PC-3 (cell line): Measurements from ENCODE around the gene UMODL1. TPM values are rescaled to one million over a fixed set of nuclear protein-coding genes. Genes with fewer than 3 reads are reported as not detected.

Experiments used
- ATAC-seq: fragments of 200-7000 bp; cut with Tn5 transposase; 2 replicates; pipeline ENCODE4 v1.9.1; 2020; ENCODE audit warnings: mild to moderate bottlenecking, moderate library complexity
- BruUV-seq: library from RNA; stranded (reverse); fragments of 400-500 nt; replicated peaks from 2 replicates; lab custom pipeline; 2021; lab: Mats Ljungman, UMichigan
- CTCF ChIA-PET: fragments of 300-600 bp; sonication (Branson Sonifier 250); formaldehyde crosslinking; loops from one replicate; lab custom pipeline; 2022; ENCODE audit warnings: antibody characterized with exemption; lab: Charles Lee
- POLR2A ChIA-PET: fragments of 300-600 bp; sonication (Branson Sonifier 250); formaldehyde crosslinking; loops from one replicate; lab custom pipeline; 2022; ENCODE audit warnings: antibody characterized with exemption; ENCODE audit not compliant: unreplicated experiment; lab: Charles Lee
- DNase-seq: peaks from one replicate; pipeline ENCODE4 v3.0.0-alpha.2; 2015
- H2AFZ ChIP-seq: fragments of 300-600 bp; sonication (generic); 2 replicates; pipeline ENCODE4 v1.6.0; 2016; ENCODE audit warnings: antibody characterized with exemption, low read length
- H3F3A ChIP-seq: fragments of 300-600 bp; sonication (generic); one replicate; pipeline ENCODE4 v1.6.0; 2017; ENCODE audit warnings: antibody characterized with exemption, low read length, control low read depth, mild to moderate bottlenecking; ENCODE audit not compliant: unreplicated experiment
- H3K27ac ChIP-seq: fragments of 300-600 bp; sonication (generic); 2 replicates; pipeline ENCODE4 v1.5.1; 2016; ENCODE audit warnings: mild to moderate bottlenecking, low read length
- H3K27me3 ChIP-seq: fragments of 300-600 bp; sonication (generic); 2 replicates; pipeline ENCODE4 v1.6.1; 2016; ENCODE audit warnings: low read length, mixed read lengths
- H3K36me3 ChIP-seq: fragments of 300-600 bp; sonication (generic); 2 replicates; pipeline ENCODE4 v1.6.1; 2016; ENCODE audit warnings: low read depth, mixed run types, low read length, mixed read lengths
- H3K4me1 ChIP-seq: fragments of 300-600 bp; sonication (generic); 2 replicates; pipeline ENCODE4 v1.5.1; 2016; ENCODE audit warnings: low read length; ENCODE audit not compliant: insufficient read depth
- H3K4me2 ChIP-seq: fragments of 300-600 bp; sonication (generic); 2 replicates; pipeline ENCODE4 v1.6.0; 2016; ENCODE audit warnings: low read length
- H3K4me3 ChIP-seq: fragments of 300-600 bp; sonication (generic); 2 replicates; pipeline ENCODE4 v1.5.1; 2016; ENCODE audit warnings: mild to moderate bottlenecking, low read length, mixed read lengths
- H3K79me2 ChIP-seq: fragments of 300-600 bp; sonication (generic); 2 replicates; pipeline ENCODE4 v1.6.1; 2017; ENCODE audit warnings: low read length, mixed read lengths
- H3K9ac ChIP-seq: fragments of 300-600 bp; sonication (generic); 2 replicates; pipeline ENCODE4 v1.6.0; 2016; ENCODE audit warnings: mild to moderate bottlenecking, low read length
- H3K9me2 ChIP-seq: fragments of 300-600 bp; sonication (generic); replicated peaks from 2 replicates; pipeline ENCODE4 v1.6.1; 2016; ENCODE audit warnings: mixed run types, low read length, mixed read lengths
- H3K9me3 ChIP-seq: fragments of 300-600 bp; sonication (generic); 2 replicates; pipeline ENCODE4 v1.6.1; 2016; ENCODE audit warnings: low read length, mixed read lengths
- H4K20me1 ChIP-seq: fragments of 300-600 bp; sonication (generic); 2 replicates; pipeline ENCODE4 v1.6.1; 2016; ENCODE audit warnings: low read length, mixed read lengths
- EZH2 ChIP-seq: fragments of 300-600 bp; sonication (generic); IDR thresholded peaks from one replicate; pipeline ENCODE4 v1.6.1; 2017; ENCODE audit warnings: antibody characterized with exemption, mild to moderate bottlenecking, low read length; ENCODE audit not compliant: unreplicated experiment
- EZH2phosphoT487 ChIP-seq: fragments of 300-600 bp; sonication (generic); IDR thresholded peaks from 2 replicates; pipeline ENCODE4 v1.6.1; 2018; ENCODE audit warnings: mild to moderate bottlenecking, antibody characterized with exemption, low read length, borderline replicate concordance
- intact Hi-C: fragments of 100-400 bp; cut with micrococcal nuclease; formaldehyde crosslinking; loops from 2 replicates; pipeline ENCODE4 v1.9.0; 2023
- total RNA-seq: library from RNA; depleted of rRNA; stranded (reverse); fragments of >200 nt; gene quantifications from 2 replicates; pipeline ENCODE4 v1.2.3, GENCODE V29; 2014
- TF ChIP-seq, protein P1 (sequence below): fragments of 300-600 bp; sonication (generic); conservative IDR thresholded peaks from 2 replicates; pipeline ENCODE4 v1.5.1; 2017; ENCODE audit warnings: antibody characterized with exemption, low read depth, mild to moderate bottlenecking, low read length

The UMODL1 gene
- total RNA-seq, 1 experiment from 2014 or later, result not detected

DNA sequence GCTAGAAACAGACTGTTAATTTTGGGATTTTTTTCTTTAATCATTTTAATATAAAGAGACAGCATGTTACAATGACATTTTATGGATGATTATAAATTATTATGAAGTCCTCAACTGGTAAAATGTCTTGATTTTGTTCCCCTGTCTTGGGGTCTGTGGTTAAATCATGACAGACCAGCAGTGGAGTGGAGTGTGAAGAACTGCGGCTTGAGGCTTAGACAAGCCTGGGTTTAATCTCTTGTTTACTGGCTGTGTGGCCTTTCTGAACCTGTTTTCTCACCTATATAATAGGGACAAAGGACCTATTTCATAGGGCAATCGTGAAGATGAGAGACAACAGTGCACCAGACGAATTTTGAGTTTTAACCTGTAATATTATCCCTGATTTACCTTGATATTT, 1.8 kb upstream of the UMODL1 start:
- intact Hi-C loops, result no loop called here
- CTCF ChIA-PET, result no interaction called here
- Histone ChIP-seq H3K9me2 (no peaks in the 10 kb centered on the region), H3K4me2 (no peak overlapping the region), H2AFZ (no peak overlapping the region), H3K9ac (no peak overlapping the region), H3K4me3 (no peak overlapping the region), H3K79me2 (no peaks in the 10 kb centered on the region), H4K20me1 (no peaks in the 10 kb centered on the region), H3K36me3 (no peaks in the 10 kb centered on the region), H3K27me3 (no peaks in the 10 kb centered on the region), H3K27ac (no peak overlapping the region), H3F3A (no peaks in the 10 kb centered on the region), H3K4me1 (peaks cover 2% of the 10 kb centered on the region; the same call in 1 of the 2 replicates), H3K9me3 (no peaks in the 10 kb centered on the region)
- no TSS peak for BruUV-seq
- ATAC-seq (no peak), DNase-seq (no peak)
- POLR2A ChIA-PET, result interaction anchor here (0.6 kb wide), 1 partner anchor 756 kb away, joined by 4 read pairs; no protein-coding TSS in a partner anchor
- TF ChIP-seq EZH2phosphoT487 (no peak), EZH2 (no peak)
- TF ChIP-seq, protein P1, sequence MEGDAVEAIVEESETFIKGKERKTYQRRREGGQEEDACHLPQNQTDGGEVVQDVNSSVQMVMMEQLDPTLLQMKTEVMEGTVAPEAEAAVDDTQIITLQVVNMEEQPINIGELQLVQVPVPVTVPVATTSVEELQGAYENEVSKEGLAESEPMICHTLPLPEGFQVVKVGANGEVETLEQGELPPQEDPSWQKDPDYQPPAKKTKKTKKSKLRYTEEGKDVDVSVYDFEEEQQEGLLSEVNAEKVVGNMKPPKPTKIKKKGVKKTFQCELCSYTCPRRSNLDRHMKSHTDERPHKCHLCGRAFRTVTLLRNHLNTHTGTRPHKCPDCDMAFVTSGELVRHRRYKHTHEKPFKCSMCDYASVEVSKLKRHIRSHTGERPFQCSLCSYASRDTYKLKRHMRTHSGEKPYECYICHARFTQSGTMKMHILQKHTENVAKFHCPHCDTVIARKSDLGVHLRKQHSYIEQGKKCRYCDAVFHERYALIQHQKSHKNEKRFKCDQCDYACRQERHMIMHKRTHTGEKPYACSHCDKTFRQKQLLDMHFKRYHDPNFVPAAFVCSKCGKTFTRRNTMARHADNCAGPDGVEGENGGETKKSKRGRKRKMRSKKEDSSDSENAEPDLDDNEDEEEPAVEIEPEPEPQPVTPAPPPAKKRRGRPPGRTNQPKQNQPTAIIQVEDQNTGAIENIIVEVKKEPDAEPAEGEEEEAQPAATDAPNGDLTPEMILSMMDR, result no peak

DNA sequence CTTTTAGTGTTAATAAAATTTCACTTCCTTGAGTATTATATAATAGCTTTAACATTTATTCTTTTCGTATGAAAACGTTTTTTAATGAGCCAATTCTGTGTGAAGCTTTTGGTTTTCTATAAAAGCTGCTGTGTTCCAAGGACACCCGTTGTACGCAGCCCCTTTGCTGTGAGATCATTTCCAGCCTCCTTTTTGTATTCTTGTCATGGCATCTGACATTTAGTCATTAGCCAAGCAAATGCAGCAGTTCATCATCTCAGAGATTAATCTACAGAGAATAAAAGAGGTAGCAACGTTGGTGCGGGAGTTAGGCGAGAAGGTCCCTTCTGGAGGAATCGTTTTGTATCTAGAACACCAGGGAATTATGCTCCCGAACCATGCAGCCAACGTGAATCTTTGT, 1.3 kb upstream of the UMODL1 start:
- POLR2A ChIA-PET, result interaction anchor here (0.6 kb wide), 1 partner anchor 755 kb away, joined by 4 read pairs; no protein-coding TSS in a partner anchor
- H3K79me2 ChIP-seq, result no peaks in the 10 kb centered on the region
- intact Hi-C loops, result no loop called here
- H3F3A ChIP-seq, result no peaks in the 10 kb centered on the region
- no peak overlapping the region for H3K4me3 ChIP-seq
- no peaks in the 10 kb centered on the region for H3K9me3 ChIP-seq
- CTCF ChIA-PET, result no interaction called here
- no peaks in the 10 kb centered on the region for H4K20me1 ChIP-seq
- no peak for DNase-seq
- H3K27ac ChIP-seq, result no peak overlapping the region
- BruUV-seq, result no TSS peak
- H3K36me3 ChIP-seq, result no peaks in the 10 kb centered on the region
- TF ChIP-seq EZH2phosphoT487 (no peak), EZH2 (no peak)
- TF ChIP-seq, protein P1, result no peak
- H3K4me1 ChIP-seq, result no peaks in the 10 kb centered on the region
- no peak overlapping the region for H2AFZ ChIP-seq
- no peak overlapping the region for H3K4me2 ChIP-seq
- H3K9me2 ChIP-seq, result no peaks in the 10 kb centered on the region
- no peak for ATAC-seq
- H3K27me3 ChIP-seq, result no peaks in the 10 kb centered on the region
- no peak overlapping the region for H3K9ac ChIP-seq
